Measurements from ENCODE around the gene DGCR2. TPM values are rescaled to one million over a fixed set of nuclear protein-coding genes. Genes with fewer than 3 reads are reported as not detected.

DGCR2 gene
- total and polyA plus RNA-seq, 2 of the 4 experiments (the other 2 are of a cell fraction) = 17.2 to 35.4 TPM

- TF ChIP-seq FOS (IDR thresholded peaks at IDR 0.05; ENCODE audit: low read depth, low read length) (no peak), BHLHE40 (IDR thresholded peaks at IDR 0.05; ENCODE audit: low read depth, low read length) (no peak)
- H3K9ac ChIP-seq (ENCODE audit: low read depth, low read length) = no peak overlapping the region
- POLR2A ChIA-PET (ENCODE audit: unreplicated experiment) = no interaction called here
- DNase-seq = no peak
- H3K9me1 ChIP-seq (ENCODE audit: insufficient read depth, low read length) = peaks cover 9% of the 10 kb centered on the region
- H2AK5ac ChIP-seq (ENCODE audit: low read depth, low read length) = no peak overlapping the region
- peaks cover 3% of the 10 kb centered on the region for H3K4me1 ChIP-seq (ENCODE audit: control insufficient read depth, insufficient read depth, low read length)
- no peak overlapping the region for H3K27ac ChIP-seq (ENCODE audit: insufficient read depth, low read length)
- no peak overlapping the region for H4K5ac ChIP-seq (ENCODE audit: low read depth, low read length)
- H2BK5ac ChIP-seq (ENCODE audit: low read depth, low read length, poor library complexity, severe bottlenecking) = no peak overlapping the region
- H3K36me3 ChIP-seq (ENCODE audit: control insufficient read depth, insufficient read depth, low read length) = peaks cover 9% of the 10 kb centered on the region
- H3K56ac ChIP-seq (ENCODE audit: extremely low read depth, insufficient read depth, low read length) = no peak overlapping the region
- H4K91ac ChIP-seq (ENCODE audit: insufficient read depth, low read depth, low read length) = no peak overlapping the region
- WGBS, 2 experiments (ENCODE audit: extremely low coverage in 2 of 2, insufficient read length in 1 of 2) = no CpG with 5 or more reads among the region's 3 CpGs
- intact Hi-C loops (cut with micrococcal nuclease) (no loop called here), dilution Hi-C loops (cut with HindIII; ENCODE audit: low sequenced_read_pairs, unreplicated experiment) (no loop called here), in situ Hi-C loops (cut with MboI; ENCODE audit: low sequenced_read_pairs) (no loop called here)
- CTCF ChIA-PET = no interaction called here
- no peak for ATAC-seq (ENCODE audit: low read depth)
- H2BK15ac ChIP-seq (ENCODE audit: low read depth, low read length) = no peak overlapping the region
- H3K4me3 ChIP-seq (ENCODE audit: insufficient read depth, low read depth, low read length) = no peak overlapping the region
- no peak overlapping the region for H2AK9ac ChIP-seq (replicated peaks; ENCODE audit: low read depth, low read length, poor library complexity)
- no peaks in the 10 kb centered on the region for H3K9me3 ChIP-seq (ENCODE audit: control insufficient read depth, insufficient read depth, low read length)
- H3K14ac ChIP-seq (replicated peaks; ENCODE audit: low read depth, low read length) = no peak overlapping the region
- no peak overlapping the region for H3K23ac ChIP-seq (ENCODE audit: low read depth, low read length)
- H4K20me1 ChIP-seq (ENCODE audit: insufficient read depth, low read length) = peaks cover 15% of the 10 kb centered on the region
- H3K27me3 ChIP-seq (ENCODE audit: control insufficient read depth, insufficient read depth, low read length) = no peaks in the 10 kb centered on the region
- BruUV-seq (replicated peaks) = no TSS peak
- H2AFZ ChIP-seq (replicated peaks; ENCODE audit: low read length, poor library complexity) = no peak overlapping the region
- H3K4me2 ChIP-seq (ENCODE audit: low read depth, low read length) = no peak overlapping the region
- no peak overlapping the region for H2BK20ac ChIP-seq (ENCODE audit: low read depth, low read length)
- H4K8ac ChIP-seq (ENCODE audit: low read depth in 2 of 2, low read length in 2 of 2) = no peak overlapping the region
- peaks cover under 1 to 28% of the 10 kb centered on the region in 2 experiments; a peak in 3 of 4 replicates for H3K79me1 ChIP-seq (ENCODE audit: low read depth in 1 of 2, low read length in 2 of 2)
- no peak overlapping the region for H2BK120ac ChIP-seq (ENCODE audit: low read depth, low read length)
- H3K4ac ChIP-seq (ENCODE audit: low read depth, low read length) = no peak overlapping the region
- H3K18ac ChIP-seq (ENCODE audit: low read depth, low read length) = no peak overlapping the region
Measured at GRCh38 chr22:19081351-19081750, 40.9 kb downstream of the DGCR2 start.

All from IMR-90 (cell line).